HepG2 (cell line): Measurements from ENCODE around the gene DNM1. TPM values are rescaled to one million over a fixed set of nuclear protein-coding genes. Genes with fewer than 3 reads are reported as not detected.

Source experiments
- GATAD1 ChIP-seq: IDR thresholded peaks from 2 replicates; pipeline ENCODE4 v1.6.1; 2016; ENCODE audit warnings: missing genetic modification reagents, missing compliant biosample characterization
- MEF2D ChIP-seq: sonication (generic); formaldehyde crosslinking; IDR thresholded peaks from 2 replicates; pipeline ENCODE4 v1.5.1; 2020; ENCODE audit warnings: mild to moderate bottlenecking, missing genetic modification reagents
- MIER2 ChIP-seq: IDR thresholded peaks from 2 replicates; pipeline ENCODE4 v1.6.1; 2016; ENCODE audit warnings: missing biosample characterization, missing genetic modification reagents
- MLLT10 ChIP-seq: sonication (generic); formaldehyde crosslinking; IDR thresholded peaks from 2 replicates; pipeline ENCODE4 v1.4.0; 2020; ENCODE audit warnings: missing genetic modification reagents
- PHF8 ChIP-seq: sonication (generic); formaldehyde crosslinking; IDR thresholded peaks from 2 replicates; pipeline ENCODE4 v1.5.0; 2020; ENCODE audit warnings: missing genetic modification reagents
- PITX1 ChIP-seq: sonication (generic); formaldehyde crosslinking; IDR thresholded peaks from 2 replicates; pipeline ENCODE4 v1.5.1; 2020; ENCODE audit warnings: mild to moderate bottlenecking, missing genetic modification reagents
- REST ChIP-seq, 2 experiments: IDR thresholded peaks; 2 replicates each; pipeline ENCODE4 v1.6.1; 2011 to 2012; ENCODE audit warnings: low read length in 2 of 2, borderline replicate concordance in 1 of 2, low read depth in 1 of 2, mild to moderate bottlenecking in 1 of 2, moderate library complexity in 1 of 2
- SP2 ChIP-seq: sonication (generic); formaldehyde crosslinking; IDR thresholded peaks from 2 replicates; pipeline ENCODE4 v1.5.1; 2020; ENCODE audit warnings: mild to moderate bottlenecking, missing genetic modification reagents
- ZHX2 ChIP-seq, 2 experiments: sonication (generic) in 1 of 2; formaldehyde crosslinking in 1 of 2; IDR thresholded peaks; 2 replicates each; pipeline versions ENCODE4 v1.6.1 to v1.9.0; 2014 to 2022; ENCODE audit warnings: antibody characterized with exemption in 1 of 2, borderline replicate concordance in 1 of 2, inconsistent platforms in 1 of 2, low read depth in 1 of 2, missing genetic modification reagents in 1 of 2
- ZNF142 ChIP-seq: sonication (generic); formaldehyde crosslinking; IDR thresholded peaks from 2 replicates; pipeline ENCODE4 v1.4.0; 2020; ENCODE audit warnings: missing genetic modification reagents
- ZNF547 ChIP-seq: sonication (generic); formaldehyde crosslinking; IDR thresholded peaks from 2 replicates; pipeline ENCODE4 v1.5.1; 2020; ENCODE audit warnings: mild to moderate bottlenecking, missing genetic modification reagents
- polyA plus RNA-seq, 8 experiments: library from polyadenylated mRNA; depleted of rRNA in 3 of 8; stranded (reverse) in 7 of 8; unstranded in 1 of 8; fragments of >200 nt; fragmentation: Illumina TruSeq in 4 of 8; extraction: Trizol in 4 of 8; gene quantifications; 2 replicates each; pipeline versions ENCODE4 v1.2.1 to v1.2.3, GENCODE V29; 2011 to 2016; ENCODE audit warnings: low read depth in 4 of 8, missing spikeins in 1 of 8, mixed read lengths in 1 of 8; ENCODE audit not compliant: insufficient read depth in 1 of 8
- total RNA-seq, 5 experiments: library from RNA; depleted of rRNA; stranded (reverse); fragments of >200 nt; fragmentation: Illumina TruSeq; extraction: Trizol; gene quantifications; 2 replicates each; pipeline ENCODE4 v1.2.3, GENCODE V29; 2016; ENCODE audit warnings: low read depth in 1 of 5

The DNM1 gene
- total and polyA plus RNA-seq, 2 of the 13 experiments (the other 11 are each of a cell fraction or from before 2014, with no cell fraction given): 0.13 to 0.58 TPM

GRCh38 chr9:128276008-128276573 is 72.9 kb downstream of the DNM1 start, which contains the start of gene SWI5 (continued):
- peak in 1 of 2 experiments; percentile 48; a peak in 1 of 4 replicates for TF ChIP-seq REST (IDR thresholded peaks at IDR 0.05; ENCODE audit: borderline replicate concordance in 1 of 2, low read depth in 1 of 2, low read length in 2 of 2)
- no peak for TF ChIP-seq MLLT10 (CRISPR knock-in tag)
- TF ChIP-seq MIER2: peak; percentile 26; the same call in 1 of the 2 replicates
- peak; percentile 85 for TF ChIP-seq PHF8 (CRISPR knock-in tag)
- TF ChIP-seq MEF2D (CRISPR knock-in tag): no peak
- TF ChIP-seq ZHX2 (IDR thresholded peaks at IDR 0.05; ENCODE audit: low read depth): peak; percentile 53; the same call in 1 of the 2 replicates
- TF ChIP-seq ZHX2 (CRISPR knock-in tag; IDR thresholded peaks at IDR 0.05; ENCODE audit: borderline replicate concordance): no peak
- peak; percentile 60; the same call in 1 of the 2 replicates for TF ChIP-seq SP2 (CRISPR knock-in tag)
- TF ChIP-seq ZNF142 (CRISPR knock-in tag): 0 out of 2 replicates have a peak, but pooled peaks have one; percentile 48
- TF ChIP-seq PITX1 (CRISPR knock-in tag): 0 out of 2 replicates have a peak, but pooled peaks have one; percentile 42
- TF ChIP-seq GATAD1 (CRISPR knock-in tag): peak; percentile 85
- 0 out of 2 replicates have a peak, but pooled peaks have one; percentile 45 for TF ChIP-seq ZNF547
